Parathyroid adenoma (tissue), 2 donors: ENCODE results near the gene TTC28.

Source experiments
- H2AFZ ChIP-seq: fragments of 300-600 bp; sonication (generic); one replicate; pipeline ENCODE4 v1.7.0; 2017; ENCODE audit warnings: antibody characterized with exemption, mild to moderate bottlenecking
- H3K27ac ChIP-seq: fragments of 300-600 bp; sonication (generic); one replicate; pipeline ENCODE4 v1.7.0; 2017
- H3K27me3 ChIP-seq: fragments of 300-600 bp; sonication (generic); one replicate; pipeline ENCODE4 v1.7.0; 2017; ENCODE audit warnings: low read length; ENCODE audit not compliant: control insufficient read depth, insufficient read depth
- H3K36me3 ChIP-seq: fragments of 300-600 bp; sonication (generic); one replicate; pipeline ENCODE4 v1.7.0; 2017; ENCODE audit warnings: low read length; ENCODE audit not compliant: control insufficient read depth, insufficient read depth
- H3K4me1 ChIP-seq: fragments of 300-600 bp; sonication (generic); one replicate; pipeline ENCODE4 v1.7.0; 2017; ENCODE audit warnings: control low read depth
- H3K4me2 ChIP-seq: fragments of 300-600 bp; sonication (generic); one replicate; pipeline ENCODE4 v1.7.0; 2017; ENCODE audit warnings: low read length
- H3K4me3 ChIP-seq: fragments of 300-600 bp; sonication (generic); one replicate; pipeline ENCODE4 v1.7.0; 2017; ENCODE audit warnings: low read depth, low read length
- H3K79me2 ChIP-seq: fragments of 300-600 bp; sonication (generic); one replicate; pipeline ENCODE4 v1.7.0; 2017; ENCODE audit warnings: control low read depth
- H3K9ac ChIP-seq: fragments of 300-600 bp; sonication (generic); one replicate; pipeline ENCODE4 v1.7.0; 2017; ENCODE audit warnings: mild to moderate bottlenecking
- H3K9me3 ChIP-seq: fragments of 300-600 bp; sonication (generic); one replicate; pipeline ENCODE4 v1.7.0; 2017; ENCODE audit warnings: low read length; ENCODE audit not compliant: control insufficient read depth
- TF ChIP-seq, protein P1 (sequence below): fragments of 300-600 bp; sonication (generic); IDR thresholded peaks from one replicate; pipeline ENCODE4 v1.7.0; 2017; ENCODE audit warnings: antibody characterized with exemption, mild to moderate bottlenecking
- donor health status: primary hyperparathyroidism.

Gene TTC28

DNA sequence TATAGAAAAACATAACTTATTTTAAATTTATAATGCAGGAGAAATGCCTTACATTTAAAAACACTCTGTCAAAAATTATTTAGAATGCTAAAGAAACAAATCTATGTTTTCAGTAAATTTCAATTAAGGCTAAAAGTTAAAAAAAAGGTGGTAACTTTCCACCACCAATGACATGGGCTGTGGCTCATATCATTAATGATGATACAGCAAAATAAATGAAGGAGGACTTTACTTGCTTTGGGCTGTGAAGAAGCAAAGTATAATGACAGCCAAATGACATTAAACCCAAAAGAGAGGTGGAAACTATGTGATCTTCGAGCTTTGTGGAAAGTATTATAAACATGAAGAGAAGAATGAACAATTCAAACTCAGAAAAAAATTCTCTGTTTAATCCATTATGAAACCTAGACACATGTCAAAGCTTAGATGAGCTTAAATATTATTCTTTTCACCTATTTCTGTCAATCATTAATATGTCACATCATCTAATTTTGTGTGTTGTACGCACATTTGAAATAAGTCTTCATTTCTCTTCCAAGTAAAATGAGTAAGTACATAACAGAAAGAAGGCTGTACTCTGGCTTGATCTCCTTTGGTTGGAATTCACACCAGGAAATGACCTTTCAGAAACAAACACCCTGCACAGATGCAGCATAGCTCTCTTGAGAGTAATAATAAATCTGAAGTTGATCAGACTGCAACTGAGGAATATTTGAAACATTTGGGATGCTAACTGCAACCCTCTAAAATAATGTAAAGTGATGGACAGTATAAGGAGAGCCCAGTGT, 265.8 kb downstream of the TTC28 start:
- TF ChIP-seq, protein P1, sequence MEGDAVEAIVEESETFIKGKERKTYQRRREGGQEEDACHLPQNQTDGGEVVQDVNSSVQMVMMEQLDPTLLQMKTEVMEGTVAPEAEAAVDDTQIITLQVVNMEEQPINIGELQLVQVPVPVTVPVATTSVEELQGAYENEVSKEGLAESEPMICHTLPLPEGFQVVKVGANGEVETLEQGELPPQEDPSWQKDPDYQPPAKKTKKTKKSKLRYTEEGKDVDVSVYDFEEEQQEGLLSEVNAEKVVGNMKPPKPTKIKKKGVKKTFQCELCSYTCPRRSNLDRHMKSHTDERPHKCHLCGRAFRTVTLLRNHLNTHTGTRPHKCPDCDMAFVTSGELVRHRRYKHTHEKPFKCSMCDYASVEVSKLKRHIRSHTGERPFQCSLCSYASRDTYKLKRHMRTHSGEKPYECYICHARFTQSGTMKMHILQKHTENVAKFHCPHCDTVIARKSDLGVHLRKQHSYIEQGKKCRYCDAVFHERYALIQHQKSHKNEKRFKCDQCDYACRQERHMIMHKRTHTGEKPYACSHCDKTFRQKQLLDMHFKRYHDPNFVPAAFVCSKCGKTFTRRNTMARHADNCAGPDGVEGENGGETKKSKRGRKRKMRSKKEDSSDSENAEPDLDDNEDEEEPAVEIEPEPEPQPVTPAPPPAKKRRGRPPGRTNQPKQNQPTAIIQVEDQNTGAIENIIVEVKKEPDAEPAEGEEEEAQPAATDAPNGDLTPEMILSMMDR: no peak

GRCh38 chr22:28412109-28412508, 267.5 kb downstream of the TTC28 start:
- H3K4me2 ChIP-seq: no peak overlapping the region
- no peak overlapping the region for H2AFZ ChIP-seq
- TF ChIP-seq, protein P1: no peak
- H3K4me1 ChIP-seq: peaks cover 3% of the 10 kb centered on the region
- no peaks in the 10 kb centered on the region for H3K79me2 ChIP-seq
- no peaks in the 10 kb centered on the region for H3K27me3 ChIP-seq
- H3K4me3 ChIP-seq: no peak overlapping the region
- no peak overlapping the region for H3K9ac ChIP-seq
- no peaks in the 10 kb centered on the region for H3K36me3 ChIP-seq
- no peaks in the 10 kb centered on the region for H3K9me3 ChIP-seq
- H3K27ac ChIP-seq: no peak overlapping the region

More for the DNA sequence above, 265.8 kb downstream of the TTC28 start:
- Histone ChIP-seq H3K27me3 (no peaks in the 10 kb centered on the region), H3K36me3 (no peaks in the 10 kb centered on the region), H3K79me2 (no peaks in the 10 kb centered on the region), H3K9me3 (no peaks in the 10 kb centered on the region), H3K4me3 (no peak overlapping the region), H2AFZ (no peak overlapping the region), H3K4me1 (peaks cover 3% of the 10 kb centered on the region), H3K9ac (no peak overlapping the region), H3K27ac (no peak overlapping the region), H3K4me2 (no peak overlapping the region)

DNA sequence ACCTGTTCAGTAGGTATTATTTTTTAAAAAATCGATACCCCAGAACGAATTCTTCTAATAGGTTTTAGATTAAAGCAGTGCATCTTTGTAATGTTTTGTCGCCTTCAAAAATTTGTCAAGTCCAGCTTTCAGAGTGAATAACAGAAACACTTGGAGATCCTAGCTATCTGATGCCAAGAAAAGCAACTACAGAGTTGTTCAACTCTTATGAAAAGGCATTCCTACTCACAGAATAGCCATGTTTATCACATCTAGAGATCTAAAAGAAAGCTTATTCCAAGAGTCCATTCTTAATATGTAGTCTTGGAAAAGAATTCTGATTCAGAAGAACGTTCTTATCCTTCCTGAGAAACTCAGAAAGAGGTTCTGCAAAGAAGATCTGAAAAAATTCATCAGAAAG, 268.5 kb downstream of the TTC28 start:
- H3K4me3 ChIP-seq: no peak overlapping the region
- no peak overlapping the region for H3K9ac ChIP-seq
- peaks cover 3% of the 10 kb centered on the region for H3K4me1 ChIP-seq
- H3K27me3 ChIP-seq: no peaks in the 10 kb centered on the region
- no peak overlapping the region for H3K4me2 ChIP-seq
- H3K36me3 ChIP-seq: no peaks in the 10 kb centered on the region
- no peak overlapping the region for H2AFZ ChIP-seq
- no peaks in the 10 kb centered on the region for H3K79me2 ChIP-seq
- no peak overlapping the region for H3K27ac ChIP-seq
- TF ChIP-seq, protein P1: no peak
- no peaks in the 10 kb centered on the region for H3K9me3 ChIP-seq

DNA sequence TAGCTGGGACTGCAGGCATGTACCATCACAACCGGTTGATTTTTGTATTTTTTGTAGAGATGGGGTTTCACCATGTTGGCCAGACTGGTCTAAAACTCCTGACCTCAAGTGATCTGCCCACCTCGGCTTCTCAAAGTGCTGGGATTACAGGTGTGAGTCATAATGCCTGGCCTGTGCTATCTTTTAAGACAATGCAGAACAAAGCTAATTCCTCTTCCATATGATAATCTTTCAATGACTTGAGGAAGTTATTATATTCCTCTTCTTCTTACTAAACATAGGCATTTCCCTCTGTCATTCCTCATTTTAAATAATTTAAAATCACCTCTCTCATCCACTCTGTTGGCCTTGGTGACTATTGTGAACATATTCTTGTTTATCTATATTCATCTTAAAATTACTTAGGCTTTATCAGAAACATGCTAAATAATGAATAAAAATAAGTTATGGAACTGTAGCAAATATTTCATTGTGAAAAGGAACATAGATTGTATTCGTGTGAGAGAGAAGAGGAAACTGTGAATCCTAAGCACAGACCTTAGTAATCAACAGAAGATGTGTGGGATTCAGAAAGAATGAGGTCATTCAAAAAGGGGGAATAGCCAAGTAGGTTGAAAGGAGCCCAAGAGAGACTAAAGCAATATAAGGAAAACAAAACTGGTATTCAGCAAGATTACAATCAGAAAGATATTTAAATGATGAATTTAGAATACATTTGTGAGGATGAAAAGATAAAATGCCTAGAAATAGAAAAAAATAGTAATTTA, 269.4 kb downstream of the TTC28 start:
- no peaks in the 10 kb centered on the region for H3K27me3 ChIP-seq
- TF ChIP-seq, protein P1: no peak
- peaks cover 3% of the 10 kb centered on the region for H3K4me1 ChIP-seq
- no peak overlapping the region for H3K27ac ChIP-seq
- no peaks in the 10 kb centered on the region for H3K79me2 ChIP-seq
- H3K4me2 ChIP-seq: no peak overlapping the region
- no peak overlapping the region for H3K9ac ChIP-seq
- H2AFZ ChIP-seq: no peak overlapping the region
- H3K4me3 ChIP-seq: no peak overlapping the region
- H3K36me3 ChIP-seq: no peaks in the 10 kb centered on the region
- no peaks in the 10 kb centered on the region for H3K9me3 ChIP-seq
